ENCODE results near the gene TMEM131.

Gene TMEM131

DNA sequence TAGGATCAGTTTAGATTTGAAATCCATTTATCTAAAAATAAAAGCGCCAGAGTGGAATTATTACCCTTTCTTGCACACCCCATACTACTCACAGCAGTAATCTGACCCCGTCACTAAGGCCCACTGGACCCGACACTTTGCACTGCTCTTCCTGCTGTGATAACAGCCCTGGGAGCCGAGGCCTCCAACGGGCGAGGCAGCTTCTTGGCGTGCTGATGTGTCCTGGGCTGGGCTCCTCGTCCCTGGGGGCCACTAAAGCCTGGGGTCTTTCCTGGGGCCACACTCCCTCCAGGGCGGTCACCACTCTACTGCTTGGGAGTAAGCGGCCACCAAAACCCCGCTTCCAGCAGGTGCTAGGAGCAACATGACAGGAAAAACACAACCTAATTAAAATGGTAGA, 220.7 kb downstream of the TMEM131 start:
- WGBS, 2 experiments (ENCODE audit: insufficient coverage in 2 of 2): 98% methylated on average over 8 to 11 of the region's 11 CpGs
- Histone ChIP-seq H3K4me3 (ENCODE audit: extremely low read depth, insufficient read depth, low read length, poor library complexity, severe bottlenecking) (no peak overlapping the region), H3K4me1 (ENCODE audit: control insufficient read depth, insufficient read depth, low read length, poor library complexity, severe bottlenecking) (no peaks in the 10 kb centered on the region), H3K27ac (ENCODE audit: low read depth, low read length, severe bottlenecking) (no peak overlapping the region), H3K36me3 (ENCODE audit: control insufficient read depth, insufficient read depth, low read length) (peaks cover 49% of the 10 kb centered on the region), H3K9me3 (ENCODE audit: control insufficient read depth, low read length) (no peaks in the 10 kb centered on the region)

DNA sequence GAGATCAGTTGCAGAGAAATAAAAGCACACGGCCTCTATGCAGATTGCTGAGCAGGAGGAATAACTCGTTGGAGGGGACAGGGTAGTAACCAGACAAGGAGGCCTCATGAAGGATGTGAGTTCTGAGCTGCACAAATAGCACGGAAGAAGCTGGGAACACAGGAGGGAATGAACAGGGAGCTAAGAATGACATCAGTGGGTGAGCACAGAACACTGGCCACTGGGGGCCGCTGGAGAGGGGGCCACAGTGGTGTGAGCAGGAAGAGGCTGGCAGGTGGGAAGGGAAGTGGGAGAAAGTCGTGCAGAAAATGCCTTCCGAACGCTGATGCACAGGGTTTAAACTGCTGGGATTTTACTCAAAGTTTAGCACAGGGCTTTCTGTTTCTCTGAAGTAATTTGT, 221.3 kb downstream of the TMEM131 start:
- H3K36me3 ChIP-seq (ENCODE audit: control insufficient read depth, insufficient read depth, low read length): peaks cover 49% of the 10 kb centered on the region
- H3K4me1 ChIP-seq (ENCODE audit: control insufficient read depth, insufficient read depth, low read length, poor library complexity, severe bottlenecking): no peaks in the 10 kb centered on the region
- no peak overlapping the region for H3K4me3 ChIP-seq (ENCODE audit: extremely low read depth, insufficient read depth, low read length, poor library complexity, severe bottlenecking)
- H3K27ac ChIP-seq (ENCODE audit: low read depth, low read length, severe bottlenecking): no peak overlapping the region
- 48 to 57% methylated on average over 4 to 7 of the region's 7 CpGs for WGBS, 2 experiments (ENCODE audit: insufficient coverage in 2 of 2)
- H3K9me3 ChIP-seq (ENCODE audit: control insufficient read depth, low read length): no peaks in the 10 kb centered on the region

DNA sequence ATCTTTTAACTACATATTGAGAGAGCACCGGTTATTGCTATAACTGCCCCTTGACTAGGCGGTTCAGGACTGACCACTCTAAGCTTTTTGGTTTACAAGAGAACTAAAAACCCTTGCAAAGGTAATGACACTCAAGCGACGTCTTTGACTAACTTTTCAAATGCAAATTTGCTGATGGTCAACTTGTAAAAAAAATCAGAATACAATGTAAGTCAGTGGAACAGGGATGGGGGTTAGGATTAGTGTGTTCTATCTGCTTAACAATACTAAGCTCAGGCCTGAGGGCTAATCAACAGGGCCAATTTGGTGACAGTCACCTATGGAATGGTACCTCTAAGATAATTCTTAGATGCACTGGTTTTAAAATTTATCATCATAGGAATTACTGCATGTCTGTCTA, 225.3 kb downstream of the TMEM131 start:
- H3K27ac ChIP-seq (ENCODE audit: low read depth, low read length, severe bottlenecking): no peak overlapping the region
- 50 to 83% methylated on average over 1 to 2 of the region's 4 CpGs for WGBS, 2 experiments (ENCODE audit: insufficient coverage in 2 of 2)
- no peak overlapping the region for H3K4me3 ChIP-seq (ENCODE audit: extremely low read depth, insufficient read depth, low read length, poor library complexity, severe bottlenecking)
- no peaks in the 10 kb centered on the region for H3K4me1 ChIP-seq (ENCODE audit: control insufficient read depth, insufficient read depth, low read length, poor library complexity, severe bottlenecking)
- H3K36me3 ChIP-seq (ENCODE audit: control insufficient read depth, insufficient read depth, low read length): peaks cover 60% of the 10 kb centered on the region
- no peaks in the 10 kb centered on the region for H3K9me3 ChIP-seq (ENCODE audit: control insufficient read depth, low read length)

DNA sequence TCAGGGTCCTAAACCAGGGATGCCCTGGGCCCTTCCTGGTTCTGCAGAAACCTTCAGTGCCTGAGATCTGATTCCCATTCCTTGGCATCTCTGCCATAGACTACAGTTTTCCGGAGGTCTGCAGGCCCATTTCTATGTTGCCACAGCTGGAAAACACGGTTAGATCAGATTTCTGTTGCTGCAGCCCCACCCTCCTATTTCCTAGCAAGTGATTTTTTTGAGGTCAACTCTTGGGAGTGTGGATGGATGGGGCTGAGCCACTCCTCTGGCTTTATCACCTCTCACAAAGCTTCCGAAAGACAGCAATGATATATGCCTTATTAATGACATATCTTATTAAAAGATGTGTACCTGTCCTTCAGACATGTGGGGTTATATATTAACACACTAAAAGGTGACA, 226.0 kb downstream of the TMEM131 start:
- Histone ChIP-seq H3K9me3 (ENCODE audit: control insufficient read depth, low read length) (no peaks in the 10 kb centered on the region), H3K36me3 (ENCODE audit: control insufficient read depth, insufficient read depth, low read length) (peaks cover 61% of the 10 kb centered on the region), H3K27ac (ENCODE audit: low read depth, low read length, severe bottlenecking) (no peak overlapping the region), H3K4me1 (ENCODE audit: control insufficient read depth, insufficient read depth, low read length, poor library complexity, severe bottlenecking) (no peaks in the 10 kb centered on the region), H3K4me3 (ENCODE audit: extremely low read depth, insufficient read depth, low read length, poor library complexity, severe bottlenecking) (no peak overlapping the region)
- 83% methylated on average over 2 of the region's 3 CpGs; no CpG with 5 or more reads in 1 of the 2 experiments for WGBS, 2 experiments (ENCODE audit: insufficient coverage in 2 of 2)

DNA sequence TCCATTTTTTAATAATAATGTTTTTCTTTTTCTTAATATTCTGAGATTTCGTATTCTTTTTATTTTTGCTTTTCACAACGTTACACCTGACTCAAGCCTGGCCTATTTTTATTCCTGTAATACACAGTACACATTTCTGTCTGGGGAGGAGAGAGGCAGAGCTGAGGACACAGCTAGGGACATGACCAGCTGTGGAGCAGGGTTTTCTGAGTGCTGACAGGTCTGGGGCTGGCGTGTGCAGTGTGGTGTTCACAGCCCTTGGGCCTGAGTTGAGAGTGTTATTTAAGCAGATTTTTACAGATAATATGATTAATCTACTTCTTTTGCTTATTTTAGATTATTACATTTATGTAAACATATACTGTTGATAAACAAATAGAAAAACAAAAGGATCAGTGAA, 226.4 kb downstream of the TMEM131 start:
- peaks cover 62% of the 10 kb centered on the region for H3K36me3 ChIP-seq (ENCODE audit: control insufficient read depth, insufficient read depth, low read length)
- H3K4me1 ChIP-seq (ENCODE audit: control insufficient read depth, insufficient read depth, low read length, poor library complexity, severe bottlenecking): no peaks in the 10 kb centered on the region
- no peaks in the 10 kb centered on the region for H3K9me3 ChIP-seq (ENCODE audit: control insufficient read depth, low read length)
- no peak overlapping the region for H3K27ac ChIP-seq (ENCODE audit: low read depth, low read length, severe bottlenecking)
- no CpG with 5 or more reads among the region's 3 CpGs for WGBS, 2 experiments (ENCODE audit: insufficient coverage in 2 of 2)
- no peak overlapping the region for H3K4me3 ChIP-seq (ENCODE audit: extremely low read depth, insufficient read depth, low read length, poor library complexity, severe bottlenecking)

DNA sequence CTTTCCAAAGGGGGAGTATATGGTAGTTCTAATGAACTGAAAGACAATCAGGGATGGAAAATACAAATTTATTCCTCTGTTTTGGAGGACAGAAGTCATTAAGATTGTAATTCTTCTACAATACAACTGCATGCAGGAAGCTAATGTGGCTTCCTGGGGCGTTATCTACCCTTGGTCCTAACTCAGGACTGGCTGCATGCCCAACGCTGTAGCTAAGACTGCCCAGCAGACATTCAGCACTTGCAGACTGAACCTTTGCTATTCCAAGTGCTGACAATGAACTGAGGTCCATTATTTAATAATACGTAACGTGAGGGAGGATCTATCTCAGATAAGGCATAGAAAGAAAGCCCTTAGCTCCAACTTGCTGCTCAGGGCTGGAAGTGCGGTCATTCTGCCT, 229.2 kb downstream of the TMEM131 start:
- peaks cover 5% of the 10 kb centered on the region for H3K4me1 ChIP-seq (ENCODE audit: control insufficient read depth, insufficient read depth, low read length, poor library complexity, severe bottlenecking)
- 94 to 95% methylated on average over 4 of the region's 5 CpGs for WGBS, 2 experiments (ENCODE audit: insufficient coverage in 2 of 2)
- peaks cover 58% of the 10 kb centered on the region for H3K36me3 ChIP-seq (ENCODE audit: control insufficient read depth, insufficient read depth, low read length)
- H3K27ac ChIP-seq (ENCODE audit: low read depth, low read length, severe bottlenecking): no peak overlapping the region
- no peaks in the 10 kb centered on the region for H3K9me3 ChIP-seq (ENCODE audit: control insufficient read depth, low read length)
- H3K4me3 ChIP-seq (ENCODE audit: extremely low read depth, insufficient read depth, low read length, poor library complexity, severe bottlenecking): no peak overlapping the region

- 100% methylated on average over 3 of the region's 4 CpGs; no CpG with 5 or more reads in 1 of the 2 experiments for WGBS, 2 experiments (ENCODE audit: insufficient coverage in 2 of 2)
- H3K27ac ChIP-seq (ENCODE audit: low read depth, low read length, severe bottlenecking): no peak overlapping the region
- peaks cover 63% of the 10 kb centered on the region for H3K36me3 ChIP-seq (ENCODE audit: control insufficient read depth, insufficient read depth, low read length)
Measured at GRCh38 chr2:97765933-97766332, 229.8 kb downstream of the TMEM131 start.

DNA sequence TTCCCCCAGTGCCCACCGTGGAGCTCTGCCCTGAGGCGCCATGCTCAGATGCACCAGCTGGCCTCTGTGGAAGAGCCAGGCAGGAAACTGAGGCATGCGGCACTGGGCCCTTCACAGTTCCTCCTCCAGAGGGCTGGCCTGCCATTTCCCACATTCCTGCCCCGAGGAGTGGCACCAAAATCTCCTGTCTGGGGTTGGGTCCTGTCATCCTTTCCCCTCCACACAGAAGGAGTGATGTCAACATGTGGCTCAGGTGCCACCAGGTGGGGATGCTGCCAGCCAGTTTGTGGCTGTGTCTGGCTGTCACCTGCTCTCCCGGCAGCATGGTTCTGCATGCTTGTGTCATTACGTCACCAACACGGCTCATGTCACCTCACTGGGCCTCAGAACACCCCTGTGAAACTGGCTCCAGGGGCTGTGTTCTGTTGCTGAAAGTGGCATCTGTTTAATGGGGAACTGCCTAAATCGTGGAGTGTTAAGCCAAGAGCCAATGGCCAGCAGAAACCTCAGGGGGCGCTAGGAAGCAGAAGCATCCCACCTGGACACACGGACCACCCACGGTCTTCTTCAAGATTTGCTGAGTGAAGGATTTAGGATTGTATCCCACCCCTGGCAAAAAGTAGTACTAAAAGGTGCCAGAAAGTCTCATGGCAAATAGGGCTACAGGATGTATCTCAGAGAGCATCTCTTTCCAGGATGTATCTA, 231.0 kb downstream of the TMEM131 start:
- Histone ChIP-seq H3K36me3 (ENCODE audit: control insufficient read depth, insufficient read depth, low read length) (peaks cover 75% of the 10 kb centered on the region), H3K4me1 (ENCODE audit: control insufficient read depth, insufficient read depth, low read length, poor library complexity, severe bottlenecking) (peaks cover 5% of the 10 kb centered on the region), H3K27ac (ENCODE audit: low read depth, low read length, severe bottlenecking) (no peak overlapping the region), H3K9me3 (ENCODE audit: control insufficient read depth, low read length) (no peaks in the 10 kb centered on the region), H3K4me3 (ENCODE audit: extremely low read depth, insufficient read depth, low read length, poor library complexity, severe bottlenecking) (no peak overlapping the region)
- WGBS, 2 experiments (ENCODE audit: insufficient coverage in 2 of 2): 95 to 97% methylated on average over 9 to 11 of the region's 11 CpGs

More at GRCh38 chr2:97765933-97766332, 229.8 kb downstream of the TMEM131 start:
- Histone ChIP-seq H3K4me3 (ENCODE audit: extremely low read depth, insufficient read depth, low read length, poor library complexity, severe bottlenecking) (no peak overlapping the region), H3K4me1 (ENCODE audit: control insufficient read depth, insufficient read depth, low read length, poor library complexity, severe bottlenecking) (peaks cover 5% of the 10 kb centered on the region), H3K9me3 (ENCODE audit: control insufficient read depth, low read length) (no peaks in the 10 kb centered on the region)

- Histone ChIP-seq H3K4me1 (ENCODE audit: control insufficient read depth, insufficient read depth, low read length, poor library complexity, severe bottlenecking) (peaks cover 5% of the 10 kb centered on the region), H3K27ac (ENCODE audit: low read depth, low read length, severe bottlenecking) (no peak overlapping the region), H3K4me3 (ENCODE audit: extremely low read depth, insufficient read depth, low read length, poor library complexity, severe bottlenecking) (no peak overlapping the region), H3K9me3 (ENCODE audit: control insufficient read depth, low read length) (no peaks in the 10 kb centered on the region), H3K36me3 (ENCODE audit: control insufficient read depth, insufficient read depth, low read length) (peaks cover 77% of the 10 kb centered on the region)
- 93 to 94% methylated on average over 19 to 20 of the region's 20 CpGs for WGBS, 2 experiments (ENCODE audit: insufficient coverage in 2 of 2)
Measured at GRCh38 chr2:97763176-97763845, 232.4 kb downstream of the TMEM131 start.

GRCh38 chr2:97761192-97761591, 234.6 kb downstream of the TMEM131 start:
- WGBS, 2 experiments (ENCODE audit: insufficient coverage in 2 of 2): 96 to 98% methylated on average over 23 of the region's 23 CpGs
- H3K4me3 ChIP-seq (ENCODE audit: extremely low read depth, insufficient read depth, low read length, poor library complexity, severe bottlenecking): no peak overlapping the region
- H3K27ac ChIP-seq (ENCODE audit: low read depth, low read length, severe bottlenecking): no peak overlapping the region
- peaks cover 5% of the 10 kb centered on the region for H3K4me1 ChIP-seq (ENCODE audit: control insufficient read depth, insufficient read depth, low read length, poor library complexity, severe bottlenecking)
- peaks cover 81% of the 10 kb centered on the region for H3K36me3 ChIP-seq (ENCODE audit: control insufficient read depth, insufficient read depth, low read length)
- H3K9me3 ChIP-seq (ENCODE audit: control insufficient read depth, low read length): no peaks in the 10 kb centered on the region

GRCh38 chr2:97760480-97761049, 235.2 kb downstream of the TMEM131 start:
- Histone ChIP-seq H3K4me1 (ENCODE audit: control insufficient read depth, insufficient read depth, low read length, poor library complexity, severe bottlenecking) (peaks cover 5% of the 10 kb centered on the region), H3K27ac (ENCODE audit: low read depth, low read length, severe bottlenecking) (no peak overlapping the region), H3K9me3 (ENCODE audit: control insufficient read depth, low read length) (no peaks in the 10 kb centered on the region), H3K4me3 (ENCODE audit: extremely low read depth, insufficient read depth, low read length, poor library complexity, severe bottlenecking) (no peak overlapping the region), H3K36me3 (ENCODE audit: control insufficient read depth, insufficient read depth, low read length) (peaks cover 75% of the 10 kb centered on the region)
- 93 to 97% methylated on average over 14 to 16 of the region's 17 CpGs for WGBS, 2 experiments (ENCODE audit: insufficient coverage in 2 of 2)

Data from mesodermal cell (in vitro differentiated cells).